Common myeloid progenitor, CD34-positive (primary cell): ENCODE data around the gene LRP3. TPM values are rescaled to one million over a fixed set of nuclear protein-coding genes. Genes with fewer than 3 reads are reported as not detected.
A peak's percentile ranks its signal among the peaks of the same experiment; 100 is the strongest.
"Not testable (repeated sequence)": the region's sequence is repeated elsewhere in the genome, so short reads cannot be mapped to it uniquely, and the experiment has no call there.

Experiments used
- CTCF ChIA-PET: fragments of 350-600 bp; sonication (Branson Sonifier 250); formaldehyde crosslinking; loops from one replicate; lab custom pipeline; 2021; ENCODE audit warnings: antibody characterized with exemption; lab: Charles Lee
- POLR2A ChIA-PET: fragments of 350-600 bp; sonication (Branson Sonifier 250); formaldehyde crosslinking; loops from one replicate; lab custom pipeline; 2021; ENCODE audit warnings: antibody characterized with exemption; lab: Charles Lee
- DNase-seq, 3 donors: peaks; one replicate each; pipeline versions ENCODE4 v3.0.0 to v3.0.0-alpha.2; 2013
- H3K27ac ChIP-seq, 2 experiments: 1 replicate in 1 of 2; 2 replicates in 1 of 2; pipeline ENCODE4 v1.7.0; 2013; ENCODE audit warnings: inconsistent platforms in 2 of 2, low read length in 2 of 2, mild to moderate bottlenecking in 2 of 2, low read depth in 1 of 2, moderate library complexity in 1 of 2; ENCODE audit not compliant: severe bottlenecking in 2 of 2, insufficient read depth in 1 of 2, poor library complexity in 1 of 2
- H3K27me3 ChIP-seq, 5 experiments: replicated peaks in 2 of 5; 1 replicate in 3 of 5; 2 replicates in 2 of 5; pipeline versions ENCODE4 v1.6.1 to v1.7.0; 2013; ENCODE audit warnings: low read length in 4 of 5, mild to moderate bottlenecking in 2 of 5, moderate library complexity in 2 of 5, inconsistent platforms in 1 of 5; ENCODE audit not compliant: insufficient read depth in 5 of 5, control insufficient read depth in 4 of 5
- H3K36me3 ChIP-seq, 4 experiments: 1 replicate in 2 of 4; 2 replicates in 2 of 4; pipeline versions ENCODE4 v1.6.1 to v1.7.0; 2013; ENCODE audit warnings: low read length in 3 of 4, control low read depth in 1 of 4, mild to moderate bottlenecking in 1 of 4; ENCODE audit not compliant: control insufficient read depth in 4 of 4, insufficient read depth in 4 of 4
- H3K4me1 ChIP-seq, 4 experiments: 1 replicate in 3 of 4; 2 replicates in 1 of 4; pipeline versions ENCODE4 v1.6.1 to v1.7.1; 2013; ENCODE audit warnings: low read length in 3 of 4, mild to moderate bottlenecking in 3 of 4, control low read depth in 1 of 4, inconsistent platforms in 1 of 4, moderate library complexity in 1 of 4; ENCODE audit not compliant: control insufficient read depth in 4 of 4, insufficient read depth in 4 of 4; ENCODE audit errors: control extremely low read depth in 1 of 4
- H3K4me3 ChIP-seq, 7 experiments: 1 replicate in 4 of 7; 2 replicates in 3 of 7; pipeline versions ENCODE4 v1.5.1 to v1.7.0; 2013; ENCODE audit warnings: mild to moderate bottlenecking in 7 of 7, low read length in 6 of 7, moderate library complexity in 6 of 7, inconsistent platforms in 2 of 7, low read depth in 2 of 7, control low read depth in 1 of 7; ENCODE audit not compliant: insufficient read depth in 4 of 7, control insufficient read depth in 1 of 7; ENCODE audit errors: extremely low read depth in 1 of 7
- H3K9me3 ChIP-seq, 5 experiments: 1 replicate in 4 of 5; 2 replicates in 1 of 5; pipeline versions ENCODE4 v1.6.1 to v1.7.1; 2013; ENCODE audit warnings: low read length in 4 of 5, mild to moderate bottlenecking in 2 of 5, inconsistent platforms in 1 of 5, low read depth in 1 of 5, moderate library complexity in 1 of 5; ENCODE audit not compliant: control insufficient read depth in 4 of 5, insufficient read depth in 2 of 5; ENCODE audit errors: control extremely low read depth in 1 of 5
- WGBS: methylation state at CpG from one replicate; pipeline ENCODE4 v1.1.5; 2013; ENCODE audit not compliant: insufficient coverage; 5-methylcytosine and 5-hydroxymethylcytosine counted together
- polyA plus RNA-seq: library from polyadenylated mRNA; unstranded; fragments of 120-200 nt; gene quantifications from one replicate; pipeline ENCODE4 v1.2.1, GENCODE V29; 2013

The LRP3 gene, protein sequence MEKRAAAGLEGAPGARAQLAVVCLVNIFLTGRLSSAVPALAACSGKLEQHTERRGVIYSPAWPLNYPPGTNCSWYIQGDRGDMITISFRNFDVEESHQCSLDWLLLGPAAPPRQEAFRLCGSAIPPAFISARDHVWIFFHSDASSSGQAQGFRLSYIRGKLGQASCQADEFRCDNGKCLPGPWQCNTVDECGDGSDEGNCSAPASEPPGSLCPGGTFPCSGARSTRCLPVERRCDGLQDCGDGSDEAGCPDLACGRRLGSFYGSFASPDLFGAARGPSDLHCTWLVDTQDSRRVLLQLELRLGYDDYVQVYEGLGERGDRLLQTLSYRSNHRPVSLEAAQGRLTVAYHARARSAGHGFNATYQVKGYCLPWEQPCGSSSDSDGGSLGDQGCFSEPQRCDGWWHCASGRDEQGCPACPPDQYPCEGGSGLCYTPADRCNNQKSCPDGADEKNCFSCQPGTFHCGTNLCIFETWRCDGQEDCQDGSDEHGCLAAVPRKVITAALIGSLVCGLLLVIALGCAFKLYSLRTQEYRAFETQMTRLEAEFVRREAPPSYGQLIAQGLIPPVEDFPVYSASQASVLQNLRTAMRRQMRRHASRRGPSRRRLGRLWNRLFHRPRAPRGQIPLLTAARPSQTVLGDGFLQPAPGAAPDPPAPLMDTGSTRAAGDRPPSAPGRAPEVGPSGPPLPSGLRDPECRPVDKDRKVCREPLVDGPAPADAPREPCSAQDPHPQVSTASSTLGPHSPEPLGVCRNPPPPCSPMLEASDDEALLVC
- polyA plus RNA-seq, result 1.0 TPM

- peak in 2 of 3 donors; percentile 33 to 40 for DNase-seq
- peak within 1 kb of the TSS; percentile 21 to 66 (median 49) for H3K4me3 ChIP-seq
- peaks cover 0 to 37% (median 8%) of the 10 kb centered on the region in 5 experiments for H3K27me3 ChIP-seq
- CTCF ChIA-PET, result interaction anchor here (1.2 kb wide), 1 partner anchor 10 kb away, joined by 3 read pairs; no protein-coding TSS in a partner anchor
- POLR2A ChIA-PET, result no interaction called here
- H3K4me1 ChIP-seq, result peaks cover 0 to 16% (median 9%) of the 10 kb centered on the region in 4 experiments
- no peaks in the 10 kb centered on the region for H3K9me3 ChIP-seq
- no peak within 1 kb of the TSS for H3K27ac ChIP-seq
- H3K36me3 ChIP-seq, result peaks cover 0 to 8% (median 0%) of the 10 kb centered on the region in 4 experiments
- WGBS, result 6% methylated on average over 43 of the region's 50 CpGs
Observed at GRCh38 chr19:33193865-33194362, at the start of gene LRP3. Gene LRP3 (plus strand): TSS chr19:33194330. CDS start chr19:33194786, 456 bp downstream.

DNA sequence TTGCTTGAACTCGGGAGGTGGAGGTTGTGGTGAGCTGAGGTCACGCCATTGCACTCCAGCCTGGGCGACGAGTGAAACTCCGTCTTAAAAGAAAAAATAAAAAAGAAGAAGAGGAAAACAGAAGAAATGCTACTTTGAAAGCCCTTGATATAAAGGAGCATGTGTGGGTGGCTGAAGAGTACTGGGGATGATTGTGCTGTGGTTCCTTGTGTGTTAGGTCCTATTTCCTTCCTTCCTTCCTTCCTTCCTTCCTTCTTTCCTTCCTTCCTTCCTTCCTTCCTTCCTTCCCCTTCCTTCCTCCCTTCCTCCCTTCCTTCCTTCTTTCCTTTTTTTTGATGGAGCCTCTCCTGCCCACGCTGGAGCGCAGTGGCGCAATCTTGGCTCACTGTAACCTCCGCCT lies 47.9 kb upstream of the LRP3 start:
- CTCF ChIA-PET, result interaction anchor here (3.8 kb wide), 1 partner anchor 31 kb away, joined by 27 read pairs; no protein-coding TSS in a partner anchor
- Histone ChIP-seq H3K4me3 (no peak overlapping the region), H3K27ac (no peak overlapping the region), H3K9me3 (no peaks in the 10 kb centered on the region), H3K27me3 (no peaks in the 10 kb centered on the region), H3K36me3 (no peaks in the 10 kb centered on the region), H3K4me1 (peaks cover 0 to 4% (median 0%) of the 10 kb centered on the region in 4 experiments)
- POLR2A ChIA-PET, result no interaction called here
- no peak for DNase-seq
- WGBS, result 100% methylated on average over 2 of the region's 9 CpGs

DNA sequence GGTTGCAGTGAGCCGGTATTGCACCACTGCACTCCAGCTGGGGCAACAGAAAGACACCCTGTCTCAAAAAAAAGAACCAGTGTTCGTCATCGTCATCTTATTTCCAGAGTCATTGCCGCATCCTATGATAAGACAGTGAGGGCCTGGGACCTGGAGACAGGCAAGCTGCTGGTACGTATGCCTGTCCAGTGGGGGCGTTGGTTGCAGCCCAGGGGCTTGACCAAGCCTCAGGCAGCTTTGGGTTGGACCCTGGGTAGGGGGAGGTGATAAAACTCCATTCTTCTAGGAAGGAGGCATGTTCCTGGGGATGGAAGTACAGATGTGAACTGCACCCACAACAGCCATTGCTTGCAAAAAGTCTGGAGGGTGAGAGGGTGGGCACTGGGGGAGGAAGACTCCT lies 46.6 kb upstream of the LRP3 start:
- ChIA-PET CTCF (interaction anchor here (1.0 to 3.8 kb wide), 3 partner anchors 13 to 224 kb away, joined by 3 to 27 read pairs (median 4); no protein-coding TSS in a partner anchor), POLR2A (no interaction called here)
- Histone ChIP-seq H3K27ac (no peak overlapping the region), H3K4me3 (no peak overlapping the region), H3K4me1 (peaks cover 0 to 4% (median 0%) of the 10 kb centered on the region in 4 experiments), H3K9me3 (no peaks in the 10 kb centered on the region), H3K27me3 (no peaks in the 10 kb centered on the region), H3K36me3 (no peaks in the 10 kb centered on the region)
- WGBS, result 98% methylated on average over 6 of the region's 6 CpGs
- DNase-seq, result no peak

- Histone ChIP-seq H3K27me3 (no peaks in the 10 kb centered on the region), H3K4me1 (peaks cover 0 to 2% (median 0%) of the 10 kb centered on the region in 4 experiments), H3K4me3 (no peak overlapping the region), H3K36me3 (no peaks in the 10 kb centered on the region), H3K27ac (no peak overlapping the region), H3K9me3 (no peaks in the 10 kb centered on the region)
- ChIA-PET CTCF (interaction anchor here (0.8 to 1.5 kb wide), 4 partner anchors 10 to 33 kb away, joined by 3 to 5 read pairs (median 4); no protein-coding TSS in a partner anchor), POLR2A (interaction anchor here (0.6 kb wide), 1 partner anchor 78 kb away, joined by 3 read pairs; no protein-coding TSS in a partner anchor)
- WGBS, result 92% methylated on average over 10 of the region's 14 CpGs
- no peak for DNase-seq
Observed at GRCh38 chr19:33150852-33151518, 43.1 kb upstream of the LRP3 start.

- H3K9me3 ChIP-seq, result no peaks in the 10 kb centered on the region
- no peak for DNase-seq
- no peaks in the 10 kb centered on the region for H3K27me3 ChIP-seq
- no peaks in the 10 kb centered on the region for H3K36me3 ChIP-seq
- no peak overlapping the region for H3K4me3 ChIP-seq
- POLR2A ChIA-PET, result interaction anchor here (0.7 kb wide), 2 partner anchors 24 to 109 kb away, joined by 3 read pairs; no protein-coding TSS in a partner anchor
- H3K4me1 ChIP-seq, result peaks cover 0 to 8% (median 0%) of the 10 kb centered on the region in 4 experiments
- H3K27ac ChIP-seq, result no peak overlapping the region
- WGBS, result no CpG with 5 or more reads among the region's 2 CpGs
- CTCF ChIA-PET, result interaction anchor here (1.5 to 1.8 kb wide), 3 partner anchors 8 to 26 kb away, joined by 3 to 10 read pairs (median 5); no protein-coding TSS in a partner anchor
Observed at GRCh38 chr19:33152176-33152575, 42.0 kb upstream of the LRP3 start.

- not testable (repeated sequence) for H3K27me3 ChIP-seq, H3K27ac ChIP-seq, DNase-seq, H3K36me3 ChIP-seq, H3K4me3 ChIP-seq, H3K4me1 ChIP-seq, H3K9me3 ChIP-seq
- 100% methylated on average over 1 of the region's 4 CpGs for WGBS
- POLR2A ChIA-PET, result interaction anchor here (0.7 kb wide), 2 partner anchors 24 to 108 kb away, joined by 3 read pairs; no protein-coding TSS in a partner anchor
- CTCF ChIA-PET, result interaction anchor here (1.3 to 1.8 kb wide), 2 partner anchors 8 to 11 kb away, joined by 3 to 10 read pairs; no protein-coding TSS in a partner anchor
Observed at GRCh38 chr19:33152625-33153024, 41.5 kb upstream of the LRP3 start.
